A549 treated with AZD2906 at 1 μM for 4 hours (cell line): ENCODE data around the gene TBC1D3D. TPM values are rescaled to one million over a fixed set of nuclear protein-coding genes. Genes with fewer than 3 reads are reported as not detected.

Experiments used
- total RNA-seq: library from RNA; stranded (reverse); fragments of 200-300 nt; extraction: Qiagen RNA extraction; gene quantifications from 5 replicates; pipeline ENCODE4 v1.2.3, GENCODE V29; 2022

Gene TBC1D3D
- total RNA-seq: 0.06 to 0.13 TPM (median 0.08 TPM) in 4 of 5 replicates, not detected in the other

DNA sequence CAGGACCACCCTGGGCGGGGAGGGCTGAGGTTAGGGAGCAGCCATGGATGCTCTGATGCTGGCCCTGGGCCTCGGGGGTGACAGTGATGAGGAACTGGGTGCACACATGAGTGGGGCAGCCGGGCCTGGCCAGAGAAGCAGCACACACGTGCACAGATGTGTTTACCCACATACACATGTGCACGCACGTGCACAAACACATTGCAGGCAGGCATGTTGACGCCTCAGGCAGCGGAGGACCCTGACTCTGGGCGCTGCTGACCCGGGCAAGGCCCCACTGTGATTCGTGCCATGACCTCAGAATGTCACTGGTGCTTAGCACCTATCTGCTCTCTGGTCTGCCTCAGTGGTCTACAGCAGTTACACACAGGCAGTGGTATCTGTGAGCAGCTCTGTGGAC, at the start of gene TBC1D3D:
TBC1D3D (plus strand) TSS at position 301 of the 400 bp plus-strand sequence. CDS start 1,585 bp downstream, outside the sequence.

GRCh38 chr17:37988960-37989359, 14.8 kb upstream of the TBC1D3D start, which contains the start of gene TBC1D3L:
TBC1D3L (minus strand) TSS chr17:37989060; CDS start chr17:37987520, 1,540 bp downstream.

Other genes with a start within 250 kb of the TBC1D3D start
- gene TBC1D3K, start 79.6 kb upstream of the TBC1D3D start, total RNA-seq: not detected in 5 replicates
- gene TBC1D3L, start 14.9 kb upstream of the TBC1D3D start, total RNA-seq: 7.0 to 12.7 TPM (median 12.1 TPM) in 5 replicates
- gene TBC1D3C, start 64.7 kb downstream of the TBC1D3D start, total RNA-seq: not detected in 5 replicates
- not detected in 5 replicates for gene TBC1D3E, start 124.0 kb downstream of the TBC1D3D start, total RNA-seq
- not detected in 5 replicates for gene TBC1D3, start 188.6 kb downstream of the TBC1D3D start, total RNA-seq